Heart left ventricle (tissue), 16 donors: ENCODE data around the gene SPAG17. TPM values are rescaled to one million over a fixed set of nuclear protein-coding genes. Genes with fewer than 3 reads are reported as not detected.

ENCODE experiments used
- ATAC-seq, 4 donors: fragments of 200-7000 bp; cut with Tn5 transposase; one replicate each; pipeline ENCODE4 v1.9.1; 2020 to 2022; ENCODE audit warnings: moderate library complexity in 4 of 4, mild to moderate bottlenecking in 3 of 4, moderate number of reproducible peaks in 1 of 4
- DNase-seq, 5 donors: peaks; one replicate each; pipeline ENCODE4 v3.0.0-alpha.2; 2020
- H3K27ac ChIP-seq, 12 donors: fragments of 200-600 bp; sonication (generic) in 4 of 12; one replicate each; pipeline versions ENCODE4 v1.5.0 to v1.8.0; 2016 to 2022; ENCODE audit warnings: mild to moderate bottlenecking in 2 of 12
- H3K27me3 ChIP-seq, 9 donors: fragments of 200-600 bp; sonication (generic) in 2 of 9; one replicate each; pipeline versions ENCODE4 v1.5.1 to v1.8.0; 2016 to 2022; ENCODE audit warnings: mild to moderate bottlenecking in 3 of 9
- H3K36me3 ChIP-seq, 9 donors: fragments of 200-600 bp; sonication (generic) in 2 of 9; one replicate each; pipeline versions ENCODE4 v1.5.0 to v1.8.0; 2018 to 2022; ENCODE audit warnings: mild to moderate bottlenecking in 2 of 9
- H3K4me1 ChIP-seq, 12 donors: fragments of 200-600 bp; sonication (generic) in 4 of 12; one replicate each; pipeline versions ENCODE4 v1.5.0 to v1.8.0; 2016 to 2022; ENCODE audit warnings: mild to moderate bottlenecking in 3 of 12
- H3K4me3 ChIP-seq, 12 donors: fragments of 200-600 bp; sonication (generic) in 4 of 12; one replicate each; pipeline versions ENCODE4 v1.5.0 to v1.8.0; 2017 to 2022; ENCODE audit warnings: mild to moderate bottlenecking in 9 of 12, moderate library complexity in 4 of 12
- H3K9me3 ChIP-seq, 12 donors: fragments of 200-600 bp; sonication (generic) in 4 of 12; one replicate each; pipeline versions ENCODE4 v1.5.0 to v1.8.0; 2016 to 2022; ENCODE audit warnings: mild to moderate bottlenecking in 1 of 12
- CTCF ChIP-seq, 12 donors: fragments of 200-600 bp; sonication (generic) in 4 of 12; IDR thresholded peaks; one replicate each; pipeline versions ENCODE4 v1.5.0 to v1.8.0; 2018 to 2022; ENCODE audit warnings: antibody characterized with exemption in 12 of 12, mild to moderate bottlenecking in 5 of 12
- POLR2A ChIP-seq, 2 donors: fragments of 450-650 bp; IDR thresholded peaks; one replicate each; pipeline ENCODE4 v1.6.1; 2017; ENCODE audit warnings: antibody characterized with exemption in 2 of 2, mild to moderate bottlenecking in 2 of 2, moderate library complexity in 2 of 2
- WGBS, 4 donors: extraction: QIAGEN DNeasy Blood & Tissue Kit in 2 of 4; methylation state at CpG; one replicate each; pipeline versions ENCODE4 v1.1.5 to v1.1.7; 2013 to 2018; 5-methylcytosine and 5-hydroxymethylcytosine counted together
- intact Hi-C, 10 donors: fragments of 100-400 bp; cut with DNase I; formaldehyde crosslinking; loops; one replicate each; pipeline versions ENCODE4 v1.11.1 to v1.14.2; 2022
- polyA plus RNA-seq, 2 donors: library from polyadenylated mRNA; stranded (reverse); fragments of 200-250 nt; gene quantifications; one replicate each; pipeline ENCODE4 v1.2.3, GENCODE V29; 2013
- total RNA-seq, 9 donors: library from RNA; depleted of rRNA in 2 of 9; stranded (reverse); fragments of >200 nt in 2 of 9; fragmentation: NEBNext Ultra II Directional in 3 of 9; extraction: Animal tissue kit (Norgen Biotek cat#: 25700) in 3 of 9; gene quantifications; one replicate each; pipeline versions ENCODE4 v1.1.0 to v1.2.4, GENCODE V29; 2016 to 2023
- donor health status: ischemic (EF 13 %, LVEDD 7.1; RV severe dilation, severe dysfunction).
- donor health status: healthy with polysubstance abuse.
- donor health status: DM: no; HTN: yes; CAD: no.
- donor health status: DM: no; HTN: no; CAD: no.
- donor health status: ischemic (EF 25% LVEDD 6.9; RV normal size, moderate dysfunction).
- donor health status: ischemic (EF 25% LVEDD 5.7; RV mildly dilated, moderate dysfunction).
- donor health status: healthy.
- donor health status: DM: yes; HTN: yes; CAD: no.
- donor health status: ischemic (EF 35%, LVEDD 5.7; RV mildly dilated, moderate dysfunction).
- donor health status: nonischemic (EF 11% LVEDD 7.7; RV severe dilation, severe dysfunction).
- donor health status: DM: yes; HTN: yes; CAD: no.
- donor health status: PGD.
- donor health status: ischemic (EF 29% LVEDD 5.4; RV normal size, mild dysfunction).
- donor health status: nonischemic (EF 23%, LVEDD 6.1; RV moderate dilation, normal function).

SPAG17 gene
- total and polyA plus RNA-seq, 11 donors = 0.38 to 0.48 TPM; not detected in 9

DNA sequence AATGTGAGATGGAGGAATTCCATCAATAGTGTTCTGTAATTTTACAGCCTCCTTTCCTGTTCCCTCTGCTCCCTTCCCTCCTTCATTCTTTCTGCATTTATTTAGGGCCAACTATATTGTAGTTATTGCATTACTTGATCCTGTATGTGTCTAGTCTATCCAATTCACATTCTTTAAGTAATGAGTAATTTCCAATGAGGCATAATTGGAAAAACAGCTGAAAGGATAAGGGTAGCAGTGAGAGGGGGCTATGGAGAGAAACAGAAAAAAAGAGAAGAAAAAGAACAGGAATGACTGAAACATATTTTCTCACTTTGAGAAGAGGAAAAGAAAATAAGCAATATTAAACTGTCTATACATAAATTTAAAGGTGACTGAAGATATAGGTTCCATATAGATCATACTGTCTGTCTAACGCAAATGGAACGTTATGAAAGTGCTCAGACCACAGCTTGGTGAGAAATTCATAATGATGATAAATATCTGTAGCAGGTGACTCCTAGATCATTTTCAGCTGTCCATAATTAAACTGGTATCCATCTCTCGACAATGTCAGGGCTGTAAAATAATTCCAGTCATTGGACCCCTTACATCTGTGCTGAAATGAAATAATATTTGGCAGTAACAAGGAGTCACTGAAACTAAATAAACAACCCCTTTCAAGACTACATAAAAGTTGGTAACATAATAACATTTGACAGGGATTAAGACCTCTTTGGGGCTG lies 61.8 kb downstream of the SPAG17 start:
- intact Hi-C loops = no loop called here
- Histone ChIP-seq H3K27me3 (no peaks in the 10 kb centered on the region), H3K4me1 (peaks cover 0 to 11% (median 0%) of the 10 kb centered on the region in 12 donors), H3K27ac (no peak overlapping the region), H3K36me3 (no peaks in the 10 kb centered on the region), H3K4me3 (no peak overlapping the region), H3K9me3 (no peaks in the 10 kb centered on the region)
- DNase-seq (no peak), ATAC-seq (no peak)
- 74 to 86% (median 84%) methylated on average over 3 of the region's 3 CpGs for WGBS, 4 donors
- no peak for TF ChIP-seq CTCF (IDR thresholded peaks at IDR 0.05)
- no peak for TF ChIP-seq POLR2A (IDR thresholded peaks at IDR 0.05)

GRCh38 chr1:118122234-118123004 lies 62.6 kb downstream of the SPAG17 start:
- H3K36me3 ChIP-seq = no peaks in the 10 kb centered on the region
- no peak overlapping the region for H3K27ac ChIP-seq
- H3K9me3 ChIP-seq = no peaks in the 10 kb centered on the region
- peaks cover 0 to 17% (median 0%) of the 10 kb centered on the region in 12 donors for H3K4me1 ChIP-seq
- no peak for ATAC-seq
- no peak for DNase-seq
- H3K27me3 ChIP-seq = no peaks in the 10 kb centered on the region
- intact Hi-C loops = no loop called here
- WGBS, 4 donors = 70 to 73% (median 72%) methylated on average over 4 of the region's 4 CpGs
- no peak overlapping the region for H3K4me3 ChIP-seq
- TF ChIP-seq CTCF (IDR thresholded peaks at IDR 0.05) (no peak), POLR2A (IDR thresholded peaks at IDR 0.05) (no peak)

- ATAC-seq (no peak), DNase-seq (no peak)
- H3K4me1 ChIP-seq = peaks cover 0 to 24% (median 0%) of the 10 kb centered on the region in 12 donors
- 82 to 90% (median 87%) methylated on average over 2 of the region's 2 CpGs for WGBS, 4 donors
- intact Hi-C loops = no loop called here
- TF ChIP-seq POLR2A (IDR thresholded peaks at IDR 0.05) = no peak
- TF ChIP-seq CTCF (IDR thresholded peaks at IDR 0.05) = no peak
- no peaks in the 10 kb centered on the region for H3K9me3 ChIP-seq
- H3K27ac ChIP-seq = no peak overlapping the region
- H3K4me3 ChIP-seq = no peak overlapping the region
- no peaks in the 10 kb centered on the region for H3K36me3 ChIP-seq
- no peaks in the 10 kb centered on the region for H3K27me3 ChIP-seq
Measured at GRCh38 chr1:118118873-118119463, 66.1 kb downstream of the SPAG17 start.

- no peak for ATAC-seq
- Histone ChIP-seq H3K36me3 (no peaks in the 10 kb centered on the region), H3K9me3 (no peaks in the 10 kb centered on the region), H3K4me1 (peaks cover 0 to 24% (median 0%) of the 10 kb centered on the region in 12 donors), H3K27me3 (no peaks in the 10 kb centered on the region), H3K27ac (no peak overlapping the region), H3K4me3 (no peak overlapping the region)
- TF ChIP-seq POLR2A (IDR thresholded peaks at IDR 0.05) (no peak), CTCF (IDR thresholded peaks at IDR 0.05) (no peak)
- 44 to 54% (median 47%) methylated on average over 5 of the region's 5 CpGs for WGBS, 4 donors
- intact Hi-C loops = no loop called here
- no peak for DNase-seq
Measured at GRCh38 chr1:118118469-118118868, 66.6 kb downstream of the SPAG17 start.
